ENCODE measurements around the gene GDF10.

GDF10 gene, protein sequence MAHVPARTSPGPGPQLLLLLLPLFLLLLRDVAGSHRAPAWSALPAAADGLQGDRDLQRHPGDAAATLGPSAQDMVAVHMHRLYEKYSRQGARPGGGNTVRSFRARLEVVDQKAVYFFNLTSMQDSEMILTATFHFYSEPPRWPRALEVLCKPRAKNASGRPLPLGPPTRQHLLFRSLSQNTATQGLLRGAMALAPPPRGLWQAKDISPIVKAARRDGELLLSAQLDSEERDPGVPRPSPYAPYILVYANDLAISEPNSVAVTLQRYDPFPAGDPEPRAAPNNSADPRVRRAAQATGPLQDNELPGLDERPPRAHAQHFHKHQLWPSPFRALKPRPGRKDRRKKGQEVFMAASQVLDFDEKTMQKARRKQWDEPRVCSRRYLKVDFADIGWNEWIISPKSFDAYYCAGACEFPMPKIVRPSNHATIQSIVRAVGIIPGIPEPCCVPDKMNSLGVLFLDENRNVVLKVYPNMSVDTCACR

DNA sequence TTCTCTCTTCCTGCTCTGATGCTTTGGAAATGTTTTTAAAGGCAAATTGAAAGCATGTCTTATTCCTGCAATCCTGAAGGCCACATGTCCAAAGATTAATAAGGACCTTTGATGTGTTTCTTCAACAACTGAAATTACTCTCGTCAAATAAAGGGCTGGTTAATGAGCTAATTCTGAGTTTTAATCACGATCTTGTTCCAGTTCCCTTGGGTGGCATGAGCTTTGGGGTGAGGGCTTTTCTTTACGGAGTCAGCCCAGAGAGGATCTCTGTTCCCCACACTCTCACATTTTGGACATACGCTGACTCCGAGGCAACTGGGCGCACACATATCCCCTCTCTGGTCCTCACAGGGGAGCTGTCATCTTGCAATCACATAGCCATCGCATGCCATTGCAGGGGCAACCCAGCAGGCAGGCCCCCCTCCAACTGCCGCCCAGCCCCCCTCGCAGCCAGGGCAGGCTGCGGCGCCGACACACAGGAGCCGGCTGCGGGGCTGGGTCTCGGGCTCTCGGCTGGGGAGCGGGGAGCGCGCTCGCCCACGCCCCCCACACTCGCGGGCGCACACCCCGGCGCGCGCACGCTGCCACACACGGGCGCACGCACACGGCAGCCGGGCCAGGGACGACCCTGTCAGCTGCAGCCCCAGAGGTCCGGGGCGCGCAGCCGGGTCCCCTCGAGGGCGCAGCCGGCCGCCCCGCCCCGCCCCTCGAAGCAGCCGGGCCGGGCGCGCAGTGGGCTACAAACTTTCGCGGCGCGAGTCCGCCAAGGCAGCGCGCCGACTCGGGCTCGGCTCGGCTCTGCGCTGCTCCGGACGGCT is at the start of gene GDF10:
GDF10 (plus strand) TSS at position 587 of the 818 bp plus-strand sequence. CDS start 455 bp downstream, outside the sequence.
- H3K4me3 ChIP-seq (ENCODE audit: low read depth, low read length): peak within 1 kb of the TSS; percentile 43
- in situ Hi-C loops (cut with HindIII; ENCODE audit: low sequenced_read_pairs): loop anchor here (25.0 kb wide), 1 partner anchor 263 kb away; no protein-coding TSS in a partner anchor
- TF ChIP-seq CTCF (IDR thresholded peaks at IDR 0.05; ENCODE audit: low read depth, low read length, missing control alignments): no peak
- no peak for DNase-seq (ENCODE audit: low read depth)

DNA sequence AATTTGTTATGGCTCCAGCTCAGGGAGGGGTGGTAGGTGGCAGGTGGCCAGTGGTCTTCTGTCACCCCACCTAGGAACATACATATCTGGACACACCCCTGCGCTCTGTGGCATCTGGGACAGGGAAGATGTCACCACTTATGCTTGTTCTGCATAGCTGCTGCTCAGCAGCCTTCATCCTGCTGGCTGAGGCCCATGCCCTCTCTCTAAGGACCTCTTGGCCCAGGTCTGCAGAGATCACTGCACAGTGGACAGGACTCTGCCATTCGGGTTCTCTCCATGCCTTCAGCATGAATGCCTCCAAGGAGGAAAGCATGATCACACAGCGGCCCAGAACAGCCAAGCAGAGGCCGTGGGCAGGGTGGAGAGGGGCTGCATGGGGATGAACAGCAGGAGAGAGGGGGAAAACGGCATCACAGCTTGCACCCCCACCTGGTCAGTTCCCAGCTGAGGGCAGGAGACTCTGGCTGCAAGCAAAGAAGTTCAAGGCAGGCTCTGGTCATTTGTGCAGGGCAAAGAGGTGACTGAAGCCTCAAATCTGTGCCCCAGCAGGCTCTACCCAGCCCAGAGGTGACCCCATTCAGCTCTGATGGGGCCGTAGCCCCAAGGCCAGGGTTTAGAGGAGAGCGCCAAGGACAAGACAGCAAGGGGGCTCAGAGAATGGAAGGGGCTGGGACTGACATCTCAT is 47.8 kb upstream of the GDF10 start:
- H3K4me3 ChIP-seq (ENCODE audit: low read depth, low read length): no peak overlapping the region
- DNase-seq (ENCODE audit: low read depth): no peak
- TF ChIP-seq CTCF (IDR thresholded peaks at IDR 0.05; ENCODE audit: low read depth, low read length, missing control alignments): no peak
- in situ Hi-C loops (cut with HindIII; ENCODE audit: low sequenced_read_pairs): no loop called here

DNA sequence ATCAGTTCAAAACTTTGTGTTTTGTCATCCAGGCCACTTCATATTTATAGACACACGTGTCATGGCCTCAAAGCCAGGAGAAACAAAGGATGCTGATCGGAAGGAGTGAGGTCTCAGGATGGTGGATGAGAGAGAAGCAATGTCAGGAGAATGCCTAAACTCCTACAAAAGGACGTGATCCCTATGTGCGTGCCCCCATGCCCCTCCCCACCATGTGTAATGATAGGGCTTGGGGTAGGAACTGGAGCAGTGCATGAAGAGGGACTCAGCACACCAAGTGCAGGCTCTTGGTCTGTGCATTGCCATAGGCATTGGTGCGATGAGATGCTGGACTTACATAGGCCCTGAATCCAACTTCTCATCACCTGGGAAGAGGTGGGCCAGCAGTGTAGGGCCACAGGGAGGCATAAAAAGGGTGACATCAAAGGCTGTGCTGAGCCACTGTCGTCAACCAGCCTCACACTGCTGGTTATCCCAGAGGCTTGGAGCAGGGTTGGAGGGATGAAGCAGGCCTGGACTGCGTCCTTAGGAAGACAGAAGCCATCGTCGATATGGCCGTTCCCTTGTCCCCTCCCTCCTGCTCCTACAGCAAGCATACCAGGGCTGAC is 46.9 kb upstream of the GDF10 start:
- in situ Hi-C loops (cut with HindIII; ENCODE audit: low sequenced_read_pairs): no loop called here
- H3K4me3 ChIP-seq (ENCODE audit: low read depth, low read length): no peak overlapping the region
- no peak for TF ChIP-seq CTCF (IDR thresholded peaks at IDR 0.05; ENCODE audit: low read depth, low read length, missing control alignments)
- no peak for DNase-seq (ENCODE audit: low read depth)

DNA sequence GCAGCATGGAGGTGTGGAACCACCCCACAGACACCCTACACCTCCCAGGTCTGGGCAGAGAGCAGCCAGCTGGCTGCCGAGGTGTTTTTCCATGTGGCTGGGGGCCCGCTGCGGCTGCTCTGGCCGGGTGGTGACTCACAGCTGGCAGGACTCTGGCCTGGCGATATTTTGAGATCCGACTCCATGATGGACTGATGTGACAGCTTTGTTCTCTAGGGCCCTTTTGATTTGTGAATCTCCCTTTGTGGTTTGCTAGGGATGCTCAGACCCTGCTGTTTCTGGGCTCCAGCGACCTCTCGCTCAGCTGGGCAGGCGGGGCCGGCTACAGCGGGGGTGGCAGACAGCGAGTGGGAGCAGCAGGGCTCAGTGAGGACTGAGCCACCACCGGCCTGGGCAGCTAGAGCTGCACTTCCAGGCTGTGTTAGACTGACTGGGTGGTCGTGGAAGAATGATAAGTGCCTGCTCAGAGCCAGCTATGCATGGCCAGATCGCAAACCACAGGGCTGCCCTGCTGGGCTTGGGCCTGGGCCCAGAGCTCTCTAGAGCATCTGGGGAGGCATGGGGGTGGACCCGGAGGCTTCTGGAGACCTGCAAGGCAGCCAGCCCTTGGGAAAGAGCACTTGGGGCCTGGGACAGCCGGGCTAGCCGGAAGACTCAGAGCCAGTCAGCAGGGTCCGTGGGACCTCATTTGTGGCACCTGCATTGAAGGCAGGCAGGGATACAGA is 46.2 kb upstream of the GDF10 start:
- in situ Hi-C loops (cut with HindIII; ENCODE audit: low sequenced_read_pairs): no loop called here
- DNase-seq (ENCODE audit: low read depth): peak; percentile 92
- H3K4me3 ChIP-seq (ENCODE audit: low read depth, low read length): no peak overlapping the region
- no peak for TF ChIP-seq CTCF (IDR thresholded peaks at IDR 0.05; ENCODE audit: low read depth, low read length, missing control alignments)

GRCh38 chr10:47254611-47255010 is 45.4 kb upstream of the GDF10 start:
- in situ Hi-C loops (cut with HindIII; ENCODE audit: low sequenced_read_pairs): no loop called here
- no peak overlapping the region for H3K4me3 ChIP-seq (ENCODE audit: low read depth, low read length)
- TF ChIP-seq CTCF (IDR thresholded peaks at IDR 0.05; ENCODE audit: low read depth, low read length, missing control alignments): no peak
- DNase-seq (ENCODE audit: low read depth): no peak
